ENCODE measurements around the gene HSBP1L1. TPM values are rescaled to one million over a fixed set of nuclear protein-coding genes. Genes with fewer than 3 reads are reported as not detected.

HSBP1L1 gene
- total and polyA plus RNA-seq, 2 of the 13 experiments (the other 11 are each of a cell fraction or from before 2014, with no cell fraction given): 22.6 to 45.1 TPM

- TF ChIP-seq, protein P1, sequence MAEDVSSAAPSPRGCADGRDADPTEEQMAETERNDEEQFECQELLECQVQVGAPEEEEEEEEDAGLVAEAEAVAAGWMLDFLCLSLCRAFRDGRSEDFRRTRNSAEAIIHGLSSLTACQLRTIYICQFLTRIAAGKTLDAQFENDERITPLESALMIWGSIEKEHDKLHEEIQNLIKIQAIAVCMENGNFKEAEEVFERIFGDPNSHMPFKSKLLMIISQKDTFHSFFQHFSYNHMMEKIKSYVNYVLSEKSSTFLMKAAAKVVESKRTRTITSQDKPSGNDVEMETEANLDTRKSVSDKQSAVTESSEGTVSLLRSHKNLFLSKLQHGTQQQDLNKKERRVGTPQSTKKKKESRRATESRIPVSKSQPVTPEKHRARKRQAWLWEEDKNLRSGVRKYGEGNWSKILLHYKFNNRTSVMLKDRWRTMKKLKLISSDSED (CRISPR knock-in tag; IDR thresholded peaks at IDR 0.05): no peak
- no peak for TF ChIP-seq MTF2 (CRISPR knock-in tag; IDR thresholded peaks at IDR 0.05; ENCODE audit: borderline replicate concordance)
- TF ChIP-seq RFX5 (IDR thresholded peaks at IDR 0.05; ENCODE audit: low read depth, low read length): no peak
- peak; percentile 61; the same call in 1 of the 2 replicates for TF ChIP-seq KDM4B (CRISPR knock-in tag; IDR thresholded peaks at IDR 0.05)
- no peak for TF ChIP-seq FOXO4 (CRISPR knock-in tag; conservative IDR thresholded peaks at IDR 0.05)
- no peak; the same call in 1 of the 2 replicates for TF ChIP-seq ZBTB44 (CRISPR knock-in tag; IDR thresholded peaks at IDR 0.05)
- TF ChIP-seq ZSCAN29 (CRISPR knock-in tag; conservative IDR thresholded peaks at IDR 0.05): peak; percentile 49; the same call in 1 of the 2 replicates
- peak; percentile 92 for TF ChIP-seq SMAD3 (CRISPR knock-in tag; IDR thresholded peaks at IDR 0.05)
- TF ChIP-seq, protein P2, sequence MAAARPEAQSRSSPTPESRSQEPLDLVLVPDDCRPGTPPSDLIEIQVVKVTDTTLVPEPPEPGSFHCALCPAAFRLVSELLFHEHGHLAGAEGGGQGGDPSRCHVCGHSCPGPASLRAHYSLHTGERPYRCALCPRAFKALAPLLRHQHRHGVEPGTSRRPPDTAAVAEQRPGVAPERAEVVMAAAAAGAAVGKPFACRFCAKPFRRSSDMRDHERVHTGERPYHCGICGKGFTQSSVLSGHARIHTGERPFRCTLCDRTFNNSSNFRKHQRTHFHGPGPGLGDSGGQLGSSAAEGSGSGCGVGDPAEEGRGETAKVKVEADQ (CRISPR knock-in tag; IDR thresholded peaks at IDR 0.05; ENCODE audit: borderline replicate concordance): no peak; the same call in 1 of the 2 replicates
- TF ChIP-seq ZNF710 (CRISPR knock-in tag; IDR thresholded peaks at IDR 0.05; ENCODE audit: borderline replicate concordance): peak; percentile 86; the same call in 1 of the 2 replicates
- TF ChIP-seq ARNT (IDR thresholded peaks at IDR 0.05): no peak
- no peak for TF ChIP-seq FOXM1 (CRISPR knock-in tag; IDR thresholded peaks at IDR 0.05)
- TF ChIP-seq, protein P3, sequence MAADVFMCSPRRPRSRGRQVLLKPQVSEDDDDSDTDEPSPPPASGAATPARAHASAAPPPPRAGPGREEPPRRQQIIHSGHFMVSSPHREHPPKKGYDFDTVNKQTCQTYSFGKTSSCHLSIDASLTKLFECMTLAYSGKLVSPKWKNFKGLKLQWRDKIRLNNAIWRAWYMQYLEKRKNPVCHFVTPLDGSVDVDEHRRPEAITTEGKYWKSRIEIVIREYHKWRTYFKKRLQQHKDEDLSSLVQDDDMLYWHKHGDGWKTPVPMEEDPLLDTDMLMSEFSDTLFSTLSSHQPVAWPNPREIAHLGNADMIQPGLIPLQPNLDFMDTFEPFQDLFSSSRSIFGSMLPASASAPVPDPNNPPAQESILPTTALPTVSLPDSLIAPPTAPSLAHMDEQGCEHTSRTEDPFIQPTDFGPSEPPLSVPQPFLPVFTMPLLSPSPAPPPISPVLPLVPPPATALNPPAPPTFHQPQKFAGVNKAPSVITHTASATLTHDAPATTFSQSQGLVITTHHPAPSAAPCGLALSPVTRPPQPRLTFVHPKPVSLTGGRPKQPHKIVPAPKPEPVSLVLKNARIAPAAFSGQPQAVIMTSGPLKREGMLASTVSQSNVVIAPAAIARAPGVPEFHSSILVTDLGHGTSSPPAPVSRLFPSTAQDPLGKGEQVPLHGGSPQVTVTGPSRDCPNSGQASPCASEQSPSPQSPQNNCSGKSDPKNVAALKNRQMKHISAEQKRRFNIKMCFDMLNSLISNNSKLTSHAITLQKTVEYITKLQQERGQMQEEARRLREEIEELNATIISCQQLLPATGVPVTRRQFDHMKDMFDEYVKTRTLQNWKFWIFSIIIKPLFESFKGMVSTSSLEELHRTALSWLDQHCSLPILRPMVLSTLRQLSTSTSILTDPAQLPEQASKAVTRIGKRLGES (CRISPR knock-in tag; IDR thresholded peaks at IDR 0.05; ENCODE audit: borderline replicate concordance): no peak
- TF ChIP-seq EED (CRISPR knock-in tag; IDR thresholded peaks at IDR 0.05): peak; percentile 29; the same call in 1 of the 2 replicates
- no peak; the same call in 1 of the 2 replicates for TF ChIP-seq ZNF598 (CRISPR knock-in tag; IDR thresholded peaks at IDR 0.05; ENCODE audit: borderline replicate concordance)
- TF ChIP-seq EZH2 (conservative IDR thresholded peaks at IDR 0.05; ENCODE audit: low read depth, low read length): no peak
- TF ChIP-seq RFXANK (CRISPR knock-in tag; IDR thresholded peaks at IDR 0.05): 0 out of 2 replicates have a peak, but pooled peaks have one; percentile 27
- TF ChIP-seq HOXA7 (CRISPR knock-in tag; IDR thresholded peaks at IDR 0.05): no peak
Measured at GRCh38 chr18:79934311-79935097, 29.9 kb upstream of the HSBP1L1 start (continued).

All from HepG2 (cell line).